ENCODE data around the gene DCDC2C. TPM values are rescaled to one million over a fixed set of nuclear protein-coding genes. Genes with fewer than 3 reads are reported as not detected.

Gene DCDC2C, protein sequence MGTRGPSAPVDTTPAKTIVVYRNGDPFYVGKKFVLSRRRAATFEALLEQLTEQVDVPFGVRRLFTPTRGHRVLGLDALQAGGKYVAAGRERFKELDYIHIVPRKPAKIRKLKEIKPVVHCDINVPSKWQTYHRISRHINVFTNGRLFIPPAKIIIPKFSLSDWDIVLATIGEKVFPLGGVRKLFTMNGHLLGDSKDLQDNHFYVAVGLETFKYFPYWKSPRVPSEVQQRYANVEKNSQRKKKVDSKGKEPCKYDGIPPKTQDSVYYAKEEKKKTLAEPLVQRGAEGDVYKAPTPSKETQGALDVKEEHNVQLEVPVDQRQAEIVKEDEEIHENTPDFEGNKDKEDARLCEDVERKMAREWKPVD
- total RNA-seq (2014; rRNA removed), result not detected in 2 replicates
- percentile 8 among the genes with signal in this experiment for Bru-seq, nascent RNA
- BruChase-seq, experiment 1, labeled RNA remaining after a 6-hour chase, result percentile 8 among the genes with signal in this experiment
- percentile 12 among the genes with signal in this experiment for BruChase-seq, experiment 2, labeled RNA remaining after a 2-hour chase
- long read RNA-seq, result 0 reads

DNA sequence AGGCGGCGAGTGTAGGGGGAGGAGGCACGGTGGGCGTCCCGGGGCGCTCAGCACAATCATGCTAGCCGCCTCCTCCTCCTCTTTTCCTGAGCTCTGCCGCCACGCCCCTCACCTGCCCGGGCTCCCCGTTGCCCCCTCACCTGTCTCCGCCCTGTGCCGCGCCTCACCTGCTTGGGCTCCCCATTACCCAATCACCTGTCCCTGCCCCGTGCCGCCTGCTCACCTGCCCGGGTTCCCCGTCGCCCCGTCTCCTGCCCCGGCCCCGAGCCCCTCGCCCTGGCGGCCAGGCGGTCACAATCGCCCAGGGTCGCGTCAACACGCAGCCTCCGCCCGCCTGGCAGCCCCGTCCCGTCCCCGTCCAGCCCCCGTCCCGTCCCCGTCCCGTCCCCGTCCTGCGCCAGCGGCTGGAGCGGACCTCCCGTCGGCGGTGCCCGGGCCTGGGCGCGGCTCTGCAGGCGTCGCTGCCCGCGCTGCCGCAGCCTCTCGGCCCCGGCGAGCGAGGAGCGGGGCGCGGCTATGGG is at the start of gene DCDC2C:
TSS of gene DCDC2C (plus strand) at position 340 of the 521 bp plus-strand sequence. CDS start at position 517, 177 bp downstream.
- no peak within 1 kb of the TSS for H3K27ac ChIP-seq (ENCODE audit: low read length)
- H3F3A ChIP-seq (ENCODE audit: low read length, unreplicated experiment), result no peaks in the 10 kb centered on the region
- peaks cover 36% of the 10 kb centered on the region for H3K27me3 ChIP-seq (ENCODE audit: low read length)
- H3K4me2 ChIP-seq (ENCODE audit: low read length), result no peak within 1 kb of the TSS
- H4K20me1 ChIP-seq (ENCODE audit: low read length), result no peaks in the 10 kb centered on the region
- H3K36me3 ChIP-seq (ENCODE audit: low read depth, low read length), result no peaks in the 10 kb centered on the region
- H3K9me3 ChIP-seq (ENCODE audit: low read length), result no peaks in the 10 kb centered on the region
- no peak within 1 kb of the TSS for H3K4me3 ChIP-seq (ENCODE audit: low read length)
- intact Hi-C loops (cut with micrococcal nuclease), result no loop called here
- no peaks in the 10 kb centered on the region for H3K4me1 ChIP-seq (ENCODE audit: insufficient read depth, low read length)
- H3K9me2 ChIP-seq (replicated peaks; ENCODE audit: low read length), result no peaks in the 10 kb centered on the region
- DNase-seq (no peak), ATAC-seq (no peak)
- TF ChIP-seq EZH2 (IDR thresholded peaks at IDR 0.05; ENCODE audit: low read length, unreplicated experiment) (no peak), EZH2phosphoT487 (IDR thresholded peaks at IDR 0.05; ENCODE audit: borderline replicate concordance, low read length) (no peak)
- TF ChIP-seq, protein P1, sequence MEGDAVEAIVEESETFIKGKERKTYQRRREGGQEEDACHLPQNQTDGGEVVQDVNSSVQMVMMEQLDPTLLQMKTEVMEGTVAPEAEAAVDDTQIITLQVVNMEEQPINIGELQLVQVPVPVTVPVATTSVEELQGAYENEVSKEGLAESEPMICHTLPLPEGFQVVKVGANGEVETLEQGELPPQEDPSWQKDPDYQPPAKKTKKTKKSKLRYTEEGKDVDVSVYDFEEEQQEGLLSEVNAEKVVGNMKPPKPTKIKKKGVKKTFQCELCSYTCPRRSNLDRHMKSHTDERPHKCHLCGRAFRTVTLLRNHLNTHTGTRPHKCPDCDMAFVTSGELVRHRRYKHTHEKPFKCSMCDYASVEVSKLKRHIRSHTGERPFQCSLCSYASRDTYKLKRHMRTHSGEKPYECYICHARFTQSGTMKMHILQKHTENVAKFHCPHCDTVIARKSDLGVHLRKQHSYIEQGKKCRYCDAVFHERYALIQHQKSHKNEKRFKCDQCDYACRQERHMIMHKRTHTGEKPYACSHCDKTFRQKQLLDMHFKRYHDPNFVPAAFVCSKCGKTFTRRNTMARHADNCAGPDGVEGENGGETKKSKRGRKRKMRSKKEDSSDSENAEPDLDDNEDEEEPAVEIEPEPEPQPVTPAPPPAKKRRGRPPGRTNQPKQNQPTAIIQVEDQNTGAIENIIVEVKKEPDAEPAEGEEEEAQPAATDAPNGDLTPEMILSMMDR (conservative IDR thresholded peaks at IDR 0.05; ENCODE audit: low read depth, low read length), result no peak
- H3K79me2 ChIP-seq (ENCODE audit: low read length), result no peaks in the 10 kb centered on the region
- ChIA-PET POLR2A (ENCODE audit: unreplicated experiment) (no interaction called here), CTCF (no interaction called here)
- BruUV-seq (replicated peaks), result no TSS peak
- H2AFZ ChIP-seq (ENCODE audit: low read length), result no peak within 1 kb of the TSS
- H3K9ac ChIP-seq (ENCODE audit: low read length), result no peak within 1 kb of the TSS

DNA sequence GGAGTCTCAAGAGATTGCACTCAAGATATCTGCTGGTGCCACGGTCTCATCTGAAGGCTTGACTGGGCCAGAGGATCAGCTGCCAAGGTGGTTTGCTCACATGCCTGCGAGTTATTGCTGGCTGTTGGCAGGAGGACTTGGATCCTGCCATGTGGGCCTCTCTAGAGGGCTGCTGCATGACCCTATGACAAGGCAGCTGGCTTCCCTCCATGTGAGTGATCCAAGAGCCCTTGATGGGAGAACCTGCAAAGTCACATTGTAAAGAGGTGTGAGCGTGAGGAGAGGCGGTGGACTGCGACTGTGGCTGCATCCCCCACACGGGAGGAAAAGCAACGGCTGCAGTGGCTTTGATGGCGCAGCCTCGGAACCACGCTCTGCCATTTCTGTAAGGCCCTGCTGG is 49.4 kb upstream of the DCDC2C start:
- H3K9me2 ChIP-seq (replicated peaks; ENCODE audit: low read length), result no peaks in the 10 kb centered on the region
- no peak for TF ChIP-seq EZH2 (IDR thresholded peaks at IDR 0.05; ENCODE audit: low read length, unreplicated experiment)
- no peak overlapping the region for H2AFZ ChIP-seq (ENCODE audit: low read length)
- ChIA-PET CTCF (no interaction called here), POLR2A (ENCODE audit: unreplicated experiment) (no interaction called here)
- H3K4me1 ChIP-seq (ENCODE audit: insufficient read depth, low read length), result peaks cover 6% of the 10 kb centered on the region; the same call in 1 of the 2 replicates
- no peaks in the 10 kb centered on the region for H3K9me3 ChIP-seq (ENCODE audit: low read length)
- no peaks in the 10 kb centered on the region for H3F3A ChIP-seq (ENCODE audit: low read length, unreplicated experiment)
- H3K27me3 ChIP-seq (ENCODE audit: low read length), result no peaks in the 10 kb centered on the region; the same call in 1 of the 2 replicates
- no peaks in the 10 kb centered on the region for H4K20me1 ChIP-seq (ENCODE audit: low read length)
- no peak for ATAC-seq
- H3K36me3 ChIP-seq (ENCODE audit: low read depth, low read length), result no peaks in the 10 kb centered on the region
- no peak overlapping the region for H3K27ac ChIP-seq (ENCODE audit: low read length)
- no peaks in the 10 kb centered on the region for H3K79me2 ChIP-seq (ENCODE audit: low read length)
- BruUV-seq (replicated peaks), result no TSS peak
- no peak overlapping the region for H3K4me3 ChIP-seq (ENCODE audit: low read length)
- H3K9ac ChIP-seq (ENCODE audit: low read length), result no peak overlapping the region
- intact Hi-C loops (cut with micrococcal nuclease), result loop anchor here (5.0 kb wide), 3 partner anchors 117 to 277 kb away; partner anchors contain the start of genes EIPR1 and TRAPPC12
- no peak overlapping the region for H3K4me2 ChIP-seq (ENCODE audit: low read length)
- DNase-seq, result no peak

DNA sequence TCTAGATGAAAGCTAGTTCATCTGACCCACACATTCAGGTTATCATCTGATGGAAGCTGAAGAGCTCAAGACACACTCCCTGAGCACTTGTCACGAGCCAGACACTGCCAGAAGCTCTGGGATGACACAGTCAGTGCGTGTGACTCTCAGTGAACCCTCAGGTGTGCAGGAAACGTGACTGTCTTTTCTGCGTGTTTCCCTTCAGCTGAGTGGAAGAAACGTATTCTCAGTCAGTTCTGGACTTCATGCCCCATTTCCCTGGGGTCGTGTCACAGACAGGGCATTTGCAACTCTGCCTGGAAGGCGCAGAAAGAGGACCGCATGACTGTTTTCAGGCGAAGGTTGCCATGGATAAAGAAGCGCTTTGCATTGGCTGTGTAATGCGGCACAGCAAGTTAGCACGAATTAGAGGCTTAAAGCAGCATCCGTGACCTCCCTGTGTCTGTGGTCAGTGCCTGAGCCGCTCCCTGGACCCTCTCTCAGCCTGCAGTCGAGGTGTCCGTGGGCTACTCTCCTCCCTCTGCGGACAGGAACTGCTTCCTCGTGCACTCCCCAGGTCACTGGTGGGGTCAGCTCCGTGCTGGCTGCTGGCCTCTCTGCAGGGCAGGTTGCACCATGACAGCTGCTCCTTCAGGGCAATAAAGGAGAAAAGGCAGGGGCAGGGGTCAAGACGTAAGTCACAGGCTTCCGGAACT is 48.7 kb upstream of the DCDC2C start:
- Histone ChIP-seq H3K27ac (ENCODE audit: low read length) (no peak overlapping the region), H3K36me3 (ENCODE audit: low read depth, low read length) (no peaks in the 10 kb centered on the region), H3K9me3 (ENCODE audit: low read length) (no peaks in the 10 kb centered on the region), H3F3A (ENCODE audit: low read length, unreplicated experiment) (no peaks in the 10 kb centered on the region), H3K9ac (ENCODE audit: low read length) (no peak overlapping the region), H3K4me1 (ENCODE audit: insufficient read depth, low read length) (peaks cover 6% of the 10 kb centered on the region; the same call in 1 of the 2 replicates), H3K79me2 (ENCODE audit: low read length) (no peaks in the 10 kb centered on the region), H3K4me3 (ENCODE audit: low read length) (no peak overlapping the region), H4K20me1 (ENCODE audit: low read length) (no peaks in the 10 kb centered on the region), H2AFZ (ENCODE audit: low read length) (no peak overlapping the region), H3K9me2 (replicated peaks; ENCODE audit: low read length) (no peaks in the 10 kb centered on the region), H3K27me3 (ENCODE audit: low read length) (no peaks in the 10 kb centered on the region; the same call in 1 of the 2 replicates), H3K4me2 (ENCODE audit: low read length) (no peak overlapping the region)
- ChIA-PET CTCF (no interaction called here), POLR2A (ENCODE audit: unreplicated experiment) (no interaction called here)
- TF ChIP-seq EZH2phosphoT487 (IDR thresholded peaks at IDR 0.05; ENCODE audit: borderline replicate concordance, low read length), result no peak
- TF ChIP-seq EZH2 (IDR thresholded peaks at IDR 0.05; ENCODE audit: low read length, unreplicated experiment), result no peak
- TF ChIP-seq, protein P1 (conservative IDR thresholded peaks at IDR 0.05; ENCODE audit: low read depth, low read length), result no peak
- BruUV-seq (replicated peaks), result no TSS peak
- DNase-seq, result no peak
- intact Hi-C loops (cut with micrococcal nuclease), result loop anchor here (5.0 kb wide), 3 partner anchors 117 to 277 kb away; partner anchors contain the start of genes EIPR1 and TRAPPC12
- no peak for ATAC-seq
